HepG2 (cell line): ENCODE results near the gene MRPL42.

Experiments used
- ATF7 ChIP-seq, 2 experiments: fragments of 450-650 bp in 1 of 2; sonication (generic) in 1 of 2; formaldehyde crosslinking in 1 of 2; IDR thresholded peaks; 2 replicates each; pipeline versions ENCODE4 v1.4.0 to v1.6.1; 2016 to 2020; ENCODE audit warnings: antibody characterized with exemption in 1 of 2, mild to moderate bottlenecking in 1 of 2, missing genetic modification reagents in 1 of 2
- EED ChIP-seq: sonication (generic); formaldehyde crosslinking; IDR thresholded peaks from 2 replicates; pipeline ENCODE4 v1.5.0; 2020; ENCODE audit warnings: mild to moderate bottlenecking, missing genetic modification reagents
- HIVEP1 ChIP-seq: sonication (generic); formaldehyde crosslinking; IDR thresholded peaks from 2 replicates; pipeline ENCODE4 v1.4.0; 2020; ENCODE audit warnings: mild to moderate bottlenecking, missing genetic modification reagents
- KDM1A ChIP-seq: IDR thresholded peaks from 2 replicates; pipeline ENCODE4 v1.6.1; 2016; ENCODE audit warnings: missing compliant biosample characterization
- POLR2A ChIP-seq, 2 experiments: IDR thresholded peaks; 2 replicates each; pipeline ENCODE4 v1.6.1; 2011; ENCODE audit warnings: low read depth in 2 of 2, low read length in 2 of 2, mild to moderate bottlenecking in 1 of 2, moderate library complexity in 1 of 2; ENCODE audit not compliant: insufficient read depth in 1 of 2
- TARDBP ChIP-seq: sonication (generic); formaldehyde crosslinking; IDR thresholded peaks from 2 replicates; pipeline ENCODE4 v1.8.0; 2022; ENCODE audit warnings: mild to moderate bottlenecking, missing genetic modification reagents
- TEAD2 ChIP-seq: sonication (generic); formaldehyde crosslinking; IDR thresholded peaks from 2 replicates; pipeline ENCODE4 v1.9.0; 2021; ENCODE audit warnings: missing genetic modification reagents
- U2AF2 ChIP-seq: fragments of 200-400 bp; formaldehyde crosslinking; IDR thresholded peaks from 2 replicates; pipeline ENCODE4 v1.6.1; 2017; ENCODE audit warnings: low read depth, mild to moderate bottlenecking, low read length
- ZBTB42 ChIP-seq: sonication (generic); formaldehyde crosslinking; IDR thresholded peaks from 2 replicates; pipeline ENCODE4 v1.5.0; 2020; ENCODE audit warnings: mild to moderate bottlenecking, missing genetic modification reagents
- ZNF124 ChIP-seq: sonication (generic); formaldehyde crosslinking; IDR thresholded peaks from 2 replicates; pipeline ENCODE4 v1.4.0; 2020; ENCODE audit warnings: missing genetic modification reagents
- ZNF143 ChIP-seq: sonication (generic); formaldehyde crosslinking; IDR thresholded peaks from 2 replicates; pipeline ENCODE4 v1.4.0; 2020; ENCODE audit warnings: missing genetic modification reagents
- TF ChIP-seq, protein P1 (sequence below): conservative IDR thresholded peaks from 2 replicates; pipeline ENCODE4 v1.6.1; 2018; ENCODE audit warnings: missing genetic modification reagents
- TF ChIP-seq, protein P2 (sequence below), 2 experiments: IDR thresholded peaks; 2 replicates each; pipeline ENCODE4 v1.6.1; 2011 to 2012; ENCODE audit warnings: low read length in 2 of 2, borderline replicate concordance in 1 of 2, low read depth in 1 of 2, mild to moderate bottlenecking in 1 of 2, moderate library complexity in 1 of 2
- TF ChIP-seq, protein P3 (sequence below): sonication (generic); formaldehyde crosslinking; IDR thresholded peaks from 2 replicates; pipeline ENCODE4 v1.5.0; 2020; ENCODE audit warnings: mild to moderate bottlenecking, missing genetic modification reagents, borderline replicate concordance

DNA sequence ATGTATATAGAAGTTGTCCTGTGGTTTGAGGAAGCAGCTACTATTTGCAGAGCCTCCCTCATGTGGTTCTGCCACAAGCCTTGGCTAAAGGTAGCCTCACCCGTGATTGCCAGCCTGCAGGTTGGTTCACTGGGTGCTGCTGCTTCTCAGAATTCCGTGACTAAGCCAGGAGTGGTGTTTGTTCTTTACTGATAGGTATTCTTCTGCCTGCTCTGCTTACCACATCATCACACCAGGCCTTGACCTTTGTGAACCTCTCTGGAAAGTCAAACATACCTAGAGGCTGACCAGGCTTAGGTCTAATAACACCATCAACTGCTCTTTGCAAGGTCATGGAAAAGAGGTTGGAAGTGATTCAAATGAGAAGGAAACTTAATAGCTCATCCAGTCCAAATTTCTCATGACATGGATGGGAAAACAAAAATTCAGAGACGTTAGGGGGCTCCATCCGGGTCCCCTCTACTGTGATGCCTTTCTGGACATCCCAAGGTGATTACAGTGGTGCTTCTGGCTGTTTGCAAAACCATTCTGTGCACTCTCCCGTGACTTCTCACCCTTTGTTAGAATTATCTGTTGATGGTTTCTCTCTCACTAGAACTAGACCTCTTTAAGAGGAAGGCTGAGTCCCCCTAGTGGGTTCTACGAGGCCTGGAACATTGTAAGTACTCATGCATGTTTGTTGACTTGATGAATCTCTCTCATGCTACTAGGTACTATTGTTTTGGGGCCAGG is 96.7 kb downstream of the MRPL42 start:
- TF ChIP-seq HIVEP1, result no peak
- TF ChIP-seq U2AF2, result no peak
- no peak for TF ChIP-seq TEAD2 (CRISPR knock-in tag)
- TF ChIP-seq, protein P1, sequence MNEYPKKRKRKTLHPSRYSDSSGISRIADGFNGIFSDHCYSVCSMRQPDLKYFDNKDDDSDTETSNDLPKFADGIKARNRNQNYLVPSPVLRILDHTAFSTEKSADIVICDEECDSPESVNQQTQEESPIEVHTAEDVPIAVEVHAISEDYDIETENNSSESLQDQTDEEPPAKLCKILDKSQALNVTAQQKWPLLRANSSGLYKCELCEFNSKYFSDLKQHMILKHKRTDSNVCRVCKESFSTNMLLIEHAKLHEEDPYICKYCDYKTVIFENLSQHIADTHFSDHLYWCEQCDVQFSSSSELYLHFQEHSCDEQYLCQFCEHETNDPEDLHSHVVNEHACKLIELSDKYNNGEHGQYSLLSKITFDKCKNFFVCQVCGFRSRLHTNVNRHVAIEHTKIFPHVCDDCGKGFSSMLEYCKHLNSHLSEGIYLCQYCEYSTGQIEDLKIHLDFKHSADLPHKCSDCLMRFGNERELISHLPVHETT (CRISPR knock-in tag), result no peak
- TF ChIP-seq POLR2A (IDR thresholded peaks at IDR 0.05; ENCODE audit: insufficient read depth in 1 of 2, low read depth in 2 of 2, low read length in 2 of 2), result no peak; a peak in 1 of 4 replicates
- TF ChIP-seq ATF7 (IDR thresholded peaks at IDR 0.05), result peak; percentile 55
- no peak; the same call in 1 of the 2 replicates for TF ChIP-seq ATF7 (CRISPR knock-in tag; IDR thresholded peaks at IDR 0.05)
- TF ChIP-seq, protein P2, sequence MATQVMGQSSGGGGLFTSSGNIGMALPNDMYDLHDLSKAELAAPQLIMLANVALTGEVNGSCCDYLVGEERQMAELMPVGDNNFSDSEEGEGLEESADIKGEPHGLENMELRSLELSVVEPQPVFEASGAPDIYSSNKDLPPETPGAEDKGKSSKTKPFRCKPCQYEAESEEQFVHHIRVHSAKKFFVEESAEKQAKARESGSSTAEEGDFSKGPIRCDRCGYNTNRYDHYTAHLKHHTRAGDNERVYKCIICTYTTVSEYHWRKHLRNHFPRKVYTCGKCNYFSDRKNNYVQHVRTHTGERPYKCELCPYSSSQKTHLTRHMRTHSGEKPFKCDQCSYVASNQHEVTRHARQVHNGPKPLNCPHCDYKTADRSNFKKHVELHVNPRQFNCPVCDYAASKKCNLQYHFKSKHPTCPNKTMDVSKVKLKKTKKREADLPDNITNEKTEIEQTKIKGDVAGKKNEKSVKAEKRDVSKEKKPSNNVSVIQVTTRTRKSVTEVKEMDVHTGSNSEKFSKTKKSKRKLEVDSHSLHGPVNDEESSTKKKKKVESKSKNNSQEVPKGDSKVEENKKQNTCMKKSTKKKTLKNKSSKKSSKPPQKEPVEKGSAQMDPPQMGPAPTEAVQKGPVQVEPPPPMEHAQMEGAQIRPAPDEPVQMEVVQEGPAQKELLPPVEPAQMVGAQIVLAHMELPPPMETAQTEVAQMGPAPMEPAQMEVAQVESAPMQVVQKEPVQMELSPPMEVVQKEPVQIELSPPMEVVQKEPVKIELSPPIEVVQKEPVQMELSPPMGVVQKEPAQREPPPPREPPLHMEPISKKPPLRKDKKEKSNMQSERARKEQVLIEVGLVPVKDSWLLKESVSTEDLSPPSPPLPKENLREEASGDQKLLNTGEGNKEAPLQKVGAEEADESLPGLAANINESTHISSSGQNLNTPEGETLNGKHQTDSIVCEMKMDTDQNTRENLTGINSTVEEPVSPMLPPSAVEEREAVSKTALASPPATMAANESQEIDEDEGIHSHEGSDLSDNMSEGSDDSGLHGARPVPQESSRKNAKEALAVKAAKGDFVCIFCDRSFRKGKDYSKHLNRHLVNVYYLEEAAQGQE (IDR thresholded peaks at IDR 0.05; ENCODE audit: borderline replicate concordance in 1 of 2, low read depth in 1 of 2, low read length in 2 of 2), result peak in 1 of 2 experiments; percentile 62; a peak in 1 of 4 replicates
- TF ChIP-seq ZNF124 (CRISPR knock-in tag), result no peak
- TF ChIP-seq KDM1A (CRISPR knock-in tag), result peak; percentile 63; the same call in 1 of the 2 replicates
- no peak for TF ChIP-seq ZNF143 (CRISPR knock-in tag)
- TF ChIP-seq, protein P3, sequence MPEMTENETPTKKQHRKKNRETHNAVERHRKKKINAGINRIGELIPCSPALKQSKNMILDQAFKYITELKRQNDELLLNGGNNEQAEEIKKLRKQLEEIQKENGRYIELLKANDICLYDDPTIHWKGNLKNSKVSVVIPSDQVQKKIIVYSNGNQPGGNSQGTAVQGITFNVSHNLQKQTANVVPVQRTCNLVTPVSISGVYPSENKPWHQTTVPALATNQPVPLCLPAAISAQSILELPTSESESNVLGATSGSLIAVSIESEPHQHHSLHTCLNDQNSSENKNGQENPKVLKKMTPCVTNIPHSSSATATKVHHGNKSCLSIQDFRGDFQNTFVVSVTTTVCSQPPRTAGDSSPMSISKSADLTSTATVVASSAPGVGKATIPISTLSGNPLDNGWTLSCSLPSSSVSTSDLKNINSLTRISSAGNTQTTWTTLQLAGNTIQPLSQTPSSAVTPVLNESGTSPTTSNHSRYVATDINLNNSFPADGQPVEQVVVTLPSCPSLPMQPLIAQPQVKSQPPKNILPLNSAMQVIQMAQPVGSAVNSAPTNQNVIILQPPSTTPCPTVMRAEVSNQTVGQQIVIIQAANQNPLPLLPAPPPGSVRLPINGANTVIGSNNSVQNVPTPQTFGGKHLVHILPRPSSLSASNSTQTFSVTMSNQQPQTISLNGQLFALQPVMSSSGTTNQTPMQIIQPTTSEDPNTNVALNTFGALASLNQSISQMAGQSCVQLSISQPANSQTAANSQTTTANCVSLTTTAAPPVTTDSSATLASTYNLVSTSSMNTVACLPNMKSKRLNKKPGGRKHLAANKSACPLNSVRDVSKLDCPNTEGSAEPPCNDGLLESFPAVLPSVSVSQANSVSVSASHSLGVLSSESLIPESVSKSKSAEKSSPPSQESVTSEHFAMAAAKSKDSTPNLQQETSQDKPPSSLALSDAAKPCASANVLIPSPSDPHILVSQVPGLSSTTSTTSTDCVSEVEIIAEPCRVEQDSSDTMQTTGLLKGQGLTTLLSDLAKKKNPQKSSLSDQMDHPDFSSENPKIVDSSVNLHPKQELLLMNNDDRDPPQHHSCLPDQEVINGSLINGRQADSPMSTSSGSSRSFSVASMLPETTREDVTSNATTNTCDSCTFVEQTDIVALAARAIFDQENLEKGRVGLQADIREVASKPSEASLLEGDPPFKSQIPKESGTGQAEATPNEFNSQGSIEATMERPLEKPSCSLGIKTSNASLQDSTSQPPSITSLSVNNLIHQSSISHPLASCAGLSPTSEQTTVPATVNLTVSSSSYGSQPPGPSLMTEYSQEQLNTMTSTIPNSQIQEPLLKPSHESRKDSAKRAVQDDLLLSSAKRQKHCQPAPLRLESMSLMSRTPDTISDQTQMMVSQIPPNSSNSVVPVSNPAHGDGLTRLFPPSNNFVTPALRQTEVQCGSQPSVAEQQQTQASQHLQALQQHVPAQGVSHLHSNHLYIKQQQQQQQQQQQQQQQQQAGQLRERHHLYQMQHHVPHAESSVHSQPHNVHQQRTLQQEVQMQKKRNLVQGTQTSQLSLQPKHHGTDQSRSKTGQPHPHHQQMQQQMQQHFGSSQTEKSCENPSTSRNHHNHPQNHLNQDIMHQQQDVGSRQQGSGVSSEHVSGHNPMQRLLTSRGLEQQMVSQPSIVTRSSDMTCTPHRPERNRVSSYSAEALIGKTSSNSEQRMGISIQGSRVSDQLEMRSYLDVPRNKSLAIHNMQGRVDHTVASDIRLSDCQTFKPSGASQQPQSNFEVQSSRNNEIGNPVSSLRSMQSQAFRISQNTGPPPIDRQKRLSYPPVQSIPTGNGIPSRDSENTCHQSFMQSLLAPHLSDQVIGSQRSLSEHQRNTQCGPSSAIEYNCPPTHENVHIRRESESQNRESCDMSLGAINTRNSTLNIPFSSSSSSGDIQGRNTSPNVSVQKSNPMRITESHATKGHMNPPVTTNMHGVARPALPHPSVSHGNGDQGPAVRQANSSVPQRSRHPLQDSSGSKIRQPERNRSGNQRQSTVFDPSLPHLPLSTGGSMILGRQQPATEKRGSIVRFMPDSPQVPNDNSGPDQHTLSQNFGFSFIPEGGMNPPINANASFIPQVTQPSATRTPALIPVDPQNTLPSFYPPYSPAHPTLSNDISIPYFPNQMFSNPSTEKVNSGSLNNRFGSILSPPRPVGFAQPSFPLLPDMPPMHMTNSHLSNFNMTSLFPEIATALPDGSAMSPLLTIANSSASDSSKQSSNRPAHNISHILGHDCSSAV (CRISPR knock-in tag), result no peak
- TF ChIP-seq TARDBP (CRISPR knock-in tag), result peak; percentile 85
- no peak for TF ChIP-seq ZBTB42 (CRISPR knock-in tag)
- TF ChIP-seq EED (CRISPR knock-in tag), result no peak
